Measurements from ENCODE around the gene OIT3.
"Not testable (repeated sequence)": the region's sequence is repeated elsewhere in the genome, so short reads cannot be mapped to it uniquely, and the experiment has no call there.

Gene OIT3

DNA sequence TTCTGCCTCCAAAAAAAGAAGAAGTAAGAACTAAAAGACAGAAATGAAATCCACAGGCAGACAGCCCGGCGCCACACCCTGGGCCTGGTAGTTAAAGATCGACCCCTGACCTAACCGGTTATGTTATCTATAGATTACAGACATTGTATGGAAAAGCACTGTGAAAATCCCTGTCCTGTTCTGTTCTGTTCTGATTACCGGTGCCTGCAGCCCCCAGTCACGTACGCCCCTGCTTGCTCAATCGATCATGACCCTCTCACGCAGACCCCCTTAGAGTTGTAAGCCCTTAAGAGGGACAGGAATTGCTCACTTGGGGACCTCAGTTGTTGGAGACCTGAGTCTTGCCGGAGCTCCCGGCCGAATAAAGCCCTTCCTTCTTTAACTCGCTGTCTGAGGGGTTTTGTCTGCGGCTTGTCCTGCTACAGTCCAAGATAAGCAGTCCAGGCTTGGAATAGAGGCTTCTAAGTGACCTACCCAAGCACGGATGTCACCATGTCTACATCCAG lies 10.5 kb downstream of the OIT3 start:
- not testable (repeated sequence) for DNase-seq

DNA sequence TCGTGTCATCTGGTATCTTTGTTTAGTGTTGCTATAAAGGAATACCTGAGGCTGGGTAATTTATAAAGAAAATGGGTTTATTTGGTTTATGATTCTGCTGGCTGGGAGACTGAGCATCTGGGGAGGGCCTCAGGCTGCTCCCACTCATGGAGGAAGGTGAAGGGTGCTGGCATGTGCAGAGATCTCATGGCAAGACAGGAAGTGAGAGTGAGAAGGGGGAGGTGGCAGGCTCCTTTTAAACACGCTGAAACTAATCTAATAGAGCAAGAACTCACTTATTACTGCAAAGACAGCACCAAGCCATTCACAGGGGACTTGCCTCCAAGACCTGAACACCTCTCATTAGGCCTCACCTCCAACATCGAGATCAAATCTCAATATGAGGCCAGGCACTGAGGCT lies 11.3 kb downstream of the OIT3 start:
- DNase-seq = no peak

DNA sequence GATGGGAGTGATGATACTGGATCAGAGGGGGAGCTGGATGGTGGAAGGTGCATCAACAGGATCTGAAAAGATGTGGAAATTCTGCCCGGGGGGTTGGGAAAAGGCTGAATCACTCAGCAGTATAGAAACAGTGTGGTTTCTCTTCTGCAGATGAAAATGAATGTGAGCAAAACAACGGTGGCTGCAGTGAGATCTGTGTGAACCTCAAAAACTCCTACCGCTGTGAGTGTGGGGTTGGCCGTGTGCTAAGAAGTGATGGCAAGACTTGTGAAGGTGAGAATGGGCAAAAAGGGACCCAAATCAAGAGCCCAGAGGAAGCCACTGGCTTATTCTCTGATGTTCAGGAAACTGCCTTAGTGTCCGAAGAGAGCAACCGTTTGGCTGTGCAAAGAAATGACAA lies 12.9 kb downstream of the OIT3 start:
- DNase-seq = no peak

GRCh38 chr10:72910705-72911104 lies 17.2 kb downstream of the OIT3 start:
- no peak for DNase-seq

- DNase-seq = no peak
Observed at GRCh38 chr10:72911758-72912157, 18.2 kb downstream of the OIT3 start.

DNA sequence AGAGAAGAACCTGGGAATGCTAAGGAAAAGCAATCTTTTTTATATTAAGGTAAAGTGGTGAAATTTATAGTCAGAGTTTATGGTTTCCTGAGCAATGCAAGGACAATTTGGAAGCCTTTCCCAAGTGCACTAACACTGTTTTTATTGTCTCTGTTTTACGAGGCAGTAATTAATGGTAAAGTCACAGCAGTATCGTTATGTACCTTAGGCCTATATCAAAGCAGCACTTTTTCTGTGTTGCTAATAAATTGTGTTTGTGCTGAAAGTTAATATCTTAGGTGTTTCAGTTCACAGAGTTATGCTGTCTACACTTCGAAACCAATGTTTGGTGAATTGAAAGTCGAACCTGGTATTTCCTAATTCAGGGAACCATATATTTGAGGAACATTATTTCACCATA lies 19.2 kb downstream of the OIT3 start:
- no peak for DNase-seq

GRCh38 chr10:72913287-72913686 lies 19.7 kb downstream of the OIT3 start:
- no peak for DNase-seq

DNA sequence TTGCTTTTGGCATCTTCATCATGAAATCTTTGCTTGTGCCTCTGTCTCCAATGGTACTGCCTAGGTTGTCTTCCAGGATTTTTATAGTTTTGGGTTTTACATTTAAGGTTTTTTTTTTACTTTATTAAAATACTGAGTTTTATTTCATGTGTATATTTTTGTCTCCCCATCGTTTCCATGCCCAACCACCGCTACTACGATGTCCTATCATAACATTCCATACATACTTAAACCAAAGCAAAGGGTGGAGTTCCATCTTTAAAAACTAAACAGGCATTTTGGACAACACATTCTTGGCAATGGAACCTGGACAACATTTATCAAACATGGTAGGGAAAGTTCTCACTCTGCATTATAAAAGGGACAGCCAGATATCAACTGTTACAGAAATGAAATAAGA lies 23.7 kb downstream of the OIT3 start:
- not testable (repeated sequence) for DNase-seq

GRCh38 chr10:72917803-72918332 lies 24.3 kb downstream of the OIT3 start:
- not testable (repeated sequence) for DNase-seq

DNA sequence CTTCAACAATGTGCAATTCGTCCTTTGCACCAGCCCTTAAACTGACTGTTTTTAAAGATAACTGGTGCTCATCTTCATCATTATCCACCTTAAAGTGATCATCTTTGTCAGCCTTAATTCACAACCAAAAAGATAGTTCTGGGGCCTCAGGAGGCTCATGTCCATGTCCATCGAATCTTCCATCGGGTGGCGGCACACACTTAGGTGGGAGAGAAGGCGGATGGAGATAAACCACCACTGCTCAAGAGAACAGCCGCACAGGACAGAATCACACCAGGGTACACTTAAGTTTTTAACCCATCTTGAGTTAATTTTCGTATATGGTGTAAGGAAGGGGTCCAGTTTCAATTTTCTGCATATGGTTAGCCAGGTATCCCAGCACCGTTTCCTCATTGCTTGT lies 24.8 kb downstream of the OIT3 start:
- no peak for DNase-seq

- not testable (repeated sequence) for DNase-seq
Observed at GRCh38 chr10:72921147-72921683, 27.7 kb downstream of the OIT3 start.

DNA sequence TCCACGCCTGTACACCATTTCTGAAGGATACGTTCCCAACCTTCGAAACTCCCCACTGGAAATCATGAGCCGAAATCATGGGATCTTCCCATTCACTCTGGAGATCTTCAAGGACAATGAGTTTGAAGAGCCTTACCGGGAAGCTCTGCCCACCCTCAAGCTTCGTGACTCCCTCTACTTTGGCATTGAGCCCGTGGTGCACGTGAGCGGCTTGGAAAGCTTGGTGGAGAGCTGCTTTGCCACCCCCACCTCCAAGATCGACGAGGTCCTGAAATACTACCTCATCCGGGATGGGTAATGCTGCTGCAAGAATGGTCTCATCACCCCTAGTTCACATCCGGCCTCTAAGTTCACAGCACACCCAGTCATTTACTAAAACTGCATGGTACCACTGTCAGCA lies 30.8 kb downstream of the OIT3 start:
- no peak for DNase-seq

DNA sequence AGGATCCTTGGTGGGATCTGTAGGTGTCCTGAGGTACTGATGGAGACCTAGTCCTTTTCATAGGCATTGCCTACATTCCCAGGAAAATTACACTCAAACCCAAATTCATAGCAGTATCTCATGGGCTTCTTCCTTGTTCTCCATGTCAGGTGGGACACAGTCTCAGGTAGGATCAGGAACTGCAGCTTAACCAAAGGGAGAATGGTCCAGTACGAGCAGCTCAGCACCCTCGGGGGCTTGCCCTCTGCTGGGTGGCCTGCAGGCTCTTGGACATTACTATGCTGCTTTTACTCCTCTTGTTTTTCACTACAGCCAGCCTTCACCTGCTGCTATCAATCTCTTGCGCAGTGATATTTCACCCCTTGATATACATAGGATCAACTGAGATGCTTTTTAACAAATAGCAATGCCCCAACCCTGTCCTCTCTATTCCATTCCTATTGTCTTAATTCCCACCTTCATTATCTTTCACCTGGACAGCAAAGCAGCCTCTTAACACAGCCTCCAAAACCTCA lies 32.5 kb downstream of the OIT3 start:
- no peak for DNase-seq

GRCh38 chr10:72927485-72927884 lies 33.9 kb downstream of the OIT3 start:
- no peak for DNase-seq

DNA sequence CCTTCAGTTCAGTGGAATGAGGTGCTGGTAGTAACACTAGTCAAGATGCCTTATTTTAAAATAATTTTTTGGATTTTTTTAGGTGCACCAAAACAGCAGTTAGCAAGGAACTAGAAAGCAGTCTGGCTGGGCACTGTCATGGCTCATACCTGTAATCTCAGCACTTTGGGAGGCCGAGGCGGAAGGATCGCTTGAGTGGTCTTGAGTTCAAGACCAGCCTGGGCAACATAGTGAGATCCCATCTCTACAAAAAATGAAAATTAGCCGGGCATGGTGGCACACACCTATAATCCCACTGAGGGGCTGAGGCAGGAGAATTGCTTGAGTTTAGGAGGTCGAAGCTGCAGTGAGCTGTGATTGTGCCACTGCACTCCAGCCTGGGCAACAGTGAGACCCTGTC lies 35.3 kb downstream of the OIT3 start:
- DNase-seq = no peak

DNA sequence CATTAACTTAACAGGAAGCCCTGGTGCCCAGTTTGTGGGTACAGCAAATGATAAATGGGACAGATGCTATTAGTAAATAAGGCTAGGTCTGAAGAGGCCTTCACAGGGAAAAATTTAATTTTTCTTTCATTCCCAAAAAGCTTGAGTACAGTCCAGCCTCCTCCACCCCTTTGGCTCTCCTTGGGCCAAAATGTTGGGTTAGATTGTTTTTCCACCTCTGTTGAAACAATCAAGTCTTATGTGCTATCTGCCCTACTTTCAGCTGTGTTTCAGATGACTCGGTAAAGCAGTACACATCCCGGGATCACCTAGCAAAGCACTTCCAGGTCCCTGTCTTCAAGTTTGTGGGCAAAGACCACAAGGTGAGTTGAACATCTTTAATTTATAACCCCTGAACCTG lies 36.7 kb downstream of the OIT3 start:
- DNase-seq = no peak

DNA sequence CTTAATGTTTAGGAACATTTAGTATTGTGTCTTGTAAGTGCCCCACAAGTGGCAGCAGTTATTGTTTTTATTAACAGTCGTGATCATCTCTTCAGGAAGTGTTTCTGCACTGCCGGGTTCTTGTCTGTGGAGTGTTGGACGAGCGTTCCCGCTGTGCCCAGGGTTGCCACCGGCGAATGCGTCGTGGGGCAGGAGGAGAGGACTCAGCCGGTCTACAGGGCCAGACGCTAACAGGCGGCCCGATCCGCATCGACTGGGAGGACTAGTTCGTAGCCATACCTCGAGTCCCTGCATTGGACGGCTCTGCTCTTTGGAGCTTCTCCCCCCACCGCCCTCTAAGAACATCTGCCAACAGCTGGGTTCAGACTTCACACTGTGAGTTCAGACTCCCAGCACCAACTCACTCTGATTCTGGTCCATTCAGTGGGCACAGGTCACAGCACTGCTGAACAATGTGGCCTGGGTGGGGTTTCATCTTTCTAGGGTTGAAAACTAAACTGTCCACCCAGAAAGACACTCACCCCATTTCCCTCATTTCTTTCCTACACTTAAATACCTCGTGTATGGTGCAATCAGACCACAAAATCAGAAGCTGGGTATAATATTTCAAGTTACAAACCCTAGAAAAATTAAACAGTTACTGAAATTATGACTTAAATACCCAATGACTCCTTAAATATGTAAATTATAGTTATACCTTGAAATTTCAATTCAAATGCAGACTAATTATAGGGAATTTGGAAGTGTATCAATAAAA lies 38.9 kb downstream of the OIT3 start:
- DNase-seq = no peak

GRCh38 chr10:72935361-72935760 lies 41.8 kb downstream of the OIT3 start:
- DNase-seq = no peak

DNA sequence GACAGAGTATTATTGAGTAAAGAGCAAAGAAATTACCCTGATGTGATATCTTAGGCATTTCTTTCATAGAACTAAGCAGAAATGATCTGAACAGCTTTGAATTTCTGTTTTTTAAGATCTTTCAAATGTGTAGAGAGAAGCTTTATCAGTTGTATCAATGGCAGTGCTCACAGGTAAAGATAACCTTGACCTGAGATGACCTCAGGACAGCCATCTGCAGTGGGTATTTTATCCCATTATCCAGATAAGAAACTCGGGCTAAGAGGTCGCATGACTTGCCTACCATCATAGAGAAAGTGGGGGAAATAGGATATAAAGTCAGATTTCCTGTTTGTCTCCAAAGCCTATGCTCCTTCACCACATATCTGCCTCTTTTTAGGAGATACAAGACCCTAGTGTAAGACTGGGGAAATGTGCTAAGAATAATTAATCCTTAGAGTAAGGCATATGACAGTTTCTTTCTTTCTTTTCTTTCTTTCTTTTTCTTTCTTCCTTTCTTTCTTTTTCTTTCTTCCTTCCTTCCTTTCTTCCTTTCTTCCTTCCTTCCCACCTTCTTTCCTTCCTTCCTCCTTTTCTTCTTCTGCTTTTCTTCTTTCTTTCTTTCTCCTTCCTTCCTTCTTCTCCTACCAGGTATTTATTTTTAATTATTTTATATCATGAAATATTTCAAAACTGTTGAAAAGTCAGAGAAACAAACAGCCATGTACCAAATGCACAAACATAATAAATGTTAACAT lies 50.1 kb downstream of the OIT3 start:
- no peak for DNase-seq

DNA sequence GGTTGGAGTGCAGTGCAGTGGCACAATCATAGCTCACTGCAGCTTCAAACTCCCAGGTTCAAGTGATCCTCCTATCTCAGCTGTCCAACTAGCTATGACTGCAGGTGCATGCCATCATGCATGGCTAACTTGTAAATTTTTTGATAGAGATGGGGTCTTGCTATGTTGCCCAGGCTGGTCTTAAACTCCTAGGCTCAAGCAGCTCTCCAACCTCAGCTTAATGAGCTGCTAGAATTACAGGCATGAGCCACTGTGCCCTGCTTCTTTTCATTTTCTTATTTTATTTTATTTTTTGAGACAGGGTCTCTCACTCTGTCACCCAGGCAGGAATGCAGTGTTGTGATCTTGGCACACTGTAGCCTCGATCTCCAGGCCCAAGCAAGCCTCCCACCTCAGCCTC lies 53.4 kb downstream of the OIT3 start:
- no peak for DNase-seq

- no peak for DNase-seq
Observed at GRCh38 chr10:72948762-72949161, 55.2 kb downstream of the OIT3 start.

DNA sequence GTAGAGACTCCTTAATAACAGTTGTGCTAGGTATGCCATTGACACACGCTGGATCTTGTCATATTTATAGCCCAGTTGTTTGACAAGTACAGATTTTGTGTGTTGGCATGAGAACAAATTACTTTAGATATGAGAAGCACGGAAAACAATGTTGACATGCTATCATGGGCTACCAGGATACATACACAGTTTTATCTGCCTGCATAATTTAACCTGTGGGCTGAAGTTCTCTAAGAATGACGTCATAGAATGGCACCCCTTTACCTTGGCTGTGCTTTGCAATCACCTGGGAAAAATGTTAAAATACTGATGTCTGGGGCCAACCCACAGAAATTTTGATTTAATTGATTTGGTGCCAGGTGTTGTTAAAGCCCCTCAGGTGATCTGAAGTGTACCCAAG lies 58.2 kb downstream of the OIT3 start:
- DNase-seq = no peak

GRCh38 chr10:72952189-72952588 lies 58.6 kb downstream of the OIT3 start:
- no peak for DNase-seq

Measured in NCI-H2081 (cell line).